ENCODE results near the gene AATF.

Gene AATF

GRCh38 chr17:36972905-36973304 is 24.2 kb downstream of the AATF start:
- ChIA-PET POLR2A (ENCODE audit: low non-redundant PET) (no interaction called here), CTCF (interaction anchor here (0.7 kb wide), 1 partner anchor 22 kb away, joined by 5 read pairs; no protein-coding TSS in a partner anchor)
- no peak overlapping the region for H3K27ac ChIP-seq
- DNase-seq (ENCODE audit: low spot score), result no peak
- no peak for TF ChIP-seq CTCF (conservative IDR thresholded peaks at IDR 0.05; ENCODE audit: low read depth)

- H3K27ac ChIP-seq, result no peak overlapping the region
- ChIA-PET POLR2A (ENCODE audit: low non-redundant PET) (no interaction called here), CTCF (interaction anchor here (0.7 kb wide), 3 partner anchors 16 to 481 kb away, joined by 3 to 6 read pairs (median 4); no protein-coding TSS in a partner anchor)
- no peak for DNase-seq (ENCODE audit: low spot score)
- no peak for TF ChIP-seq CTCF (conservative IDR thresholded peaks at IDR 0.05; ENCODE audit: low read depth)
These were observed 27.3 kb downstream of the AATF start for GRCh38 chr17:36975922-36976515.

- ChIA-PET POLR2A (ENCODE audit: low non-redundant PET) (no interaction called here), CTCF (no interaction called here)
- peak; percentile 13 for DNase-seq (ENCODE audit: low spot score)
- no peak for TF ChIP-seq CTCF (conservative IDR thresholded peaks at IDR 0.05; ENCODE audit: low read depth)
- no peak overlapping the region for H3K27ac ChIP-seq
These were observed 28.3 kb downstream of the AATF start for GRCh38 chr17:36977066-36977465.

- CTCF ChIA-PET, result no interaction called here
- DNase-seq (ENCODE audit: low spot score), result no peak
- TF ChIP-seq CTCF (conservative IDR thresholded peaks at IDR 0.05; ENCODE audit: low read depth), result no peak
- POLR2A ChIA-PET (ENCODE audit: low non-redundant PET), result no interaction called here
- H3K27ac ChIP-seq, result no peak overlapping the region
These were observed 28.8 kb downstream of the AATF start for GRCh38 chr17:36977568-36977967.

GRCh38 chr17:36978810-36979564 is 30.2 kb downstream of the AATF start:
- CTCF ChIA-PET, result interaction anchor here (0.6 to 1.6 kb wide), 2 partner anchors 10 to 339 kb away, joined by 3 to 8 read pairs; no protein-coding TSS in a partner anchor
- no peak for TF ChIP-seq CTCF (conservative IDR thresholded peaks at IDR 0.05; ENCODE audit: low read depth)
- no peak overlapping the region for H3K27ac ChIP-seq
- DNase-seq (ENCODE audit: low spot score), result peak; percentile 29
- POLR2A ChIA-PET (ENCODE audit: low non-redundant PET), result no interaction called here

- ChIA-PET CTCF (interaction anchor here (0.6 to 1.6 kb wide), 2 partner anchors 10 to 339 kb away, joined by 3 to 8 read pairs; no protein-coding TSS in a partner anchor), POLR2A (ENCODE audit: low non-redundant PET) (no interaction called here)
- H3K27ac ChIP-seq, result no peak overlapping the region
- DNase-seq (ENCODE audit: low spot score), result no peak
- TF ChIP-seq CTCF (conservative IDR thresholded peaks at IDR 0.05; ENCODE audit: low read depth), result no peak
These were observed 30.8 kb downstream of the AATF start for GRCh38 chr17:36979565-36979941.
